Breast epithelium (tissue), 4 donors: ENCODE results near the gene AFAP1. TPM values are rescaled to one million over a fixed set of nuclear protein-coding genes. Genes with fewer than 3 reads are reported as not detected.

Experiments used
- DNase-seq, 2 donors: peaks; one replicate each; pipeline ENCODE4 v3.0.0-alpha.2; 2019; ENCODE audit warnings: low spot score in 2 of 2
- H3K27ac ChIP-seq, 2 donors: fragments of 200-600 bp; sonication (generic) in 1 of 2; one replicate each; pipeline ENCODE4 v1.5.1; 2016 to 2019; ENCODE audit warnings: mild to moderate bottlenecking in 1 of 2
- H3K27me3 ChIP-seq, 2 donors: fragments of 200-600 bp; sonication (generic) in 1 of 2; one replicate each; pipeline versions ENCODE4 v1.5.1 to v1.6.0; 2017 to 2019; ENCODE audit warnings: control low read depth in 1 of 2, mild to moderate bottlenecking in 1 of 2
- H3K36me3 ChIP-seq: fragments of 200-600 bp; one replicate; pipeline ENCODE4 v1.5.1; 2019
- H3K4me1 ChIP-seq, 2 donors: fragments of 200-600 bp; sonication (generic); one replicate each; pipeline ENCODE4 v1.5.1; 2016 to 2019; ENCODE audit warnings: control low read depth in 1 of 2
- H3K4me3 ChIP-seq, 3 donors: fragments of 200-600 bp; sonication (generic); 1 replicate in 2 of 3; 2 replicates in 1 of 3; pipeline ENCODE4 v1.5.1; 2016 to 2019; ENCODE audit warnings: mild to moderate bottlenecking in 3 of 3, moderate library complexity in 2 of 3
- H3K9me3 ChIP-seq, 2 donors: fragments of 200-600 bp; sonication (generic) in 1 of 2; one replicate each; pipeline ENCODE4 v1.5.1; 2016 to 2019; ENCODE audit warnings: control low read depth in 1 of 2
- POLR2A ChIP-seq: fragments of 450-650 bp; IDR thresholded peaks from one replicate; pipeline ENCODE4 v1.6.1; 2016; ENCODE audit warnings: antibody characterized with exemption, mild to moderate bottlenecking, moderate library complexity
- POLR2AphosphoS5 ChIP-seq, 3 donors: sonication (generic); formaldehyde crosslinking; IDR thresholded peaks; one replicate each; pipeline ENCODE4 v1.6.1; 2017; ENCODE audit warnings: antibody characterized with exemption in 3 of 3
- intact Hi-C: fragments of 100-400 bp; cut with DNase I; formaldehyde crosslinking; loops from one replicate; pipeline ENCODE4 v1.15.1; 2023; ENCODE audit warnings: low total_unique reads
- total RNA-seq, 3 donors: library from RNA; depleted of rRNA; stranded (reverse); fragments of >200 nt; gene quantifications; one replicate each; pipeline ENCODE4 v1.1.0, GENCODE V29; 2016
- TF ChIP-seq, protein P1 (sequence below), 3 donors: fragments of 450-650 bp; IDR thresholded peaks; one replicate each; pipeline ENCODE4 v1.5.1; 2016 to 2017; ENCODE audit warnings: antibody characterized with exemption in 3 of 3, mild to moderate bottlenecking in 3 of 3, moderate library complexity in 3 of 3

The AFAP1 gene
- total RNA-seq, 3 donors from 2014 or later = 14.5 to 21.6 (median 16.6) TPM

DNA sequence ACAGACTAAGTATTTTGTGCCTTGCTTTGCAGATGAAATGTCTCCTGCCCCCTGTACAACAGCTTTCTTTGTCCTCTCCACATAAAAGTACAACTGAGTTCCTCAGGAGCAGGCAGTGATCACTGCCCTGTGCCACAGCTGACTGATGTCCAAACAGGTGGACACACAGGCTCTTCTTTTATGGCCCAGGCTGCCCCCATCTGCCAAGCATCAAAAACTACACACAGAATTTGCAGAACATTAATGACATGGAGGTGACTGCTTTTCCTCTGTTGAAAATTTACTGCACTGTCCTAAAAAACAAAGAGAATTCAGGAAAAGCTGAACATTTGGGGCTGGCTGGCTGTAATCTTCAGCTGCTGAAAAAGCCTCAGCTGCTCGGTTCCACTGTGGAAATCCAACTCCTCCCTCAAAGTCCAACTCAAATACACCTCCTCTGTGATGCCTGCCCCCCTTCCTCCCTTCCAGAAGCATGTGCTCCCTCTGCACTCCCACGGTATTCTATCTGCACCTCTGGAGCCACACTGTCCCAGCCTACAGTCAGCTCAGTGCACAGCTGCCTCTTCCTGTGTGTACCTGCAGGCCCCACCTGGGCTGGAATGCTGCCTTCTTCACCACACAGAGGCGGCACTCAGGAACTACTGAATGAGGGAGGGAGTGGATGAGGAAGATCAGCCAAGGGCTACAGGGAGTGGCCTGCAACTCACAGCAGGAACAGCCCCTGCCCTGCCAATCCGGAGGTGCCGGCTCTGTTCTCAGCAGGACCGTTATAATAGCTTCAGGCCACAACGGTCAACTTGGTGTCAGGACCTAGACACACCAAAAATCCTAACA, 10.3 kb downstream of the AFAP1 start:
- TF ChIP-seq, protein P1, sequence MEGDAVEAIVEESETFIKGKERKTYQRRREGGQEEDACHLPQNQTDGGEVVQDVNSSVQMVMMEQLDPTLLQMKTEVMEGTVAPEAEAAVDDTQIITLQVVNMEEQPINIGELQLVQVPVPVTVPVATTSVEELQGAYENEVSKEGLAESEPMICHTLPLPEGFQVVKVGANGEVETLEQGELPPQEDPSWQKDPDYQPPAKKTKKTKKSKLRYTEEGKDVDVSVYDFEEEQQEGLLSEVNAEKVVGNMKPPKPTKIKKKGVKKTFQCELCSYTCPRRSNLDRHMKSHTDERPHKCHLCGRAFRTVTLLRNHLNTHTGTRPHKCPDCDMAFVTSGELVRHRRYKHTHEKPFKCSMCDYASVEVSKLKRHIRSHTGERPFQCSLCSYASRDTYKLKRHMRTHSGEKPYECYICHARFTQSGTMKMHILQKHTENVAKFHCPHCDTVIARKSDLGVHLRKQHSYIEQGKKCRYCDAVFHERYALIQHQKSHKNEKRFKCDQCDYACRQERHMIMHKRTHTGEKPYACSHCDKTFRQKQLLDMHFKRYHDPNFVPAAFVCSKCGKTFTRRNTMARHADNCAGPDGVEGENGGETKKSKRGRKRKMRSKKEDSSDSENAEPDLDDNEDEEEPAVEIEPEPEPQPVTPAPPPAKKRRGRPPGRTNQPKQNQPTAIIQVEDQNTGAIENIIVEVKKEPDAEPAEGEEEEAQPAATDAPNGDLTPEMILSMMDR (IDR thresholded peaks at IDR 0.05) = no peak
- TF ChIP-seq POLR2A (no peak), POLR2AphosphoS5 (IDR thresholded peaks at IDR 0.05) (no peak)
- peak in 1 of 2 donors; percentile 78 for DNase-seq
- peak overlapping the region; percentile 29 to 36 for H3K27ac ChIP-seq

DNA sequence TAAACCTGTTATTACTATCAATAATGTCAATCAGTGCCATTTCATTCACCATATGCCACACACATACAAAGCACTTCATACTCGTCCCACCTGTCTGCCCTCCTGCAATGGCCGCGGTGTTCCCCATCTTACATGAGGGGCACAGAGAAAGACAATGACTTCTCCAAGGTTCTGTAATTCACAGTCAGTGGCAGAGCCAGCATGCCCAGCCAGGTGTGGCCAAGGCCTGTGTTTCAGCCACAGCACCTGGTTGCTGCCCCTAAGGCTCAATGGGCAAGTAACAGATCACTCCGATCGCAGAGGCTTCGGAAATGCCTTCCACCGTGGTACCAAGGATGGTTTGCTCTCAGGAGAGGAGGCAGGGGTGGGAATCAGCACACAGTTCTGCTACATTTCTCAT, 10.9 kb downstream of the AFAP1 start:
- Histone ChIP-seq H3K27me3 (no peaks in the 10 kb centered on the region), H3K27ac (peak overlapping the region; percentile 29 to 36), H3K9me3 (no peaks in the 10 kb centered on the region), H3K4me3 (no peak overlapping the region), H3K36me3 (no peaks in the 10 kb centered on the region), H3K4me1 (peaks cover 5 to 9% of the 10 kb centered on the region in 2 donors)
- no peak for DNase-seq
- TF ChIP-seq POLR2AphosphoS5 (IDR thresholded peaks at IDR 0.05) (no peak), POLR2A (no peak)
- TF ChIP-seq, protein P1 (IDR thresholded peaks at IDR 0.05) = no peak
- intact Hi-C loops = no loop called here

More for the DNA sequence above, 10.3 kb downstream of the AFAP1 start:
- Histone ChIP-seq H3K36me3 (no peaks in the 10 kb centered on the region), H3K27me3 (no peaks in the 10 kb centered on the region), H3K4me3 (peak overlapping the region in 1 of 3 donors; percentile 19), H3K9me3 (no peaks in the 10 kb centered on the region), H3K4me1 (peaks cover 5 to 9% of the 10 kb centered on the region in 2 donors)
- intact Hi-C loops = no loop called here

- peaks cover 5 to 9% of the 10 kb centered on the region in 2 donors for H3K4me1 ChIP-seq
- no peaks in the 10 kb centered on the region for H3K36me3 ChIP-seq
- intact Hi-C loops = no loop called here
- H3K9me3 ChIP-seq = no peaks in the 10 kb centered on the region
- TF ChIP-seq POLR2A (no peak), POLR2AphosphoS5 (IDR thresholded peaks at IDR 0.05) (no peak)
- TF ChIP-seq, protein P1 (IDR thresholded peaks at IDR 0.05) = no peak
- H3K4me3 ChIP-seq = no peak overlapping the region
- no peak overlapping the region for H3K27ac ChIP-seq
- no peaks in the 10 kb centered on the region for H3K27me3 ChIP-seq
- DNase-seq = no peak
Measured at GRCh38 chr4:7926822-7927221, 12.8 kb downstream of the AFAP1 start.

- H3K27ac ChIP-seq = no peak overlapping the region
- DNase-seq = peak in 1 of 2 donors; percentile 15
- H3K36me3 ChIP-seq = no peaks in the 10 kb centered on the region
- peaks cover 3 to 4% of the 10 kb centered on the region in 2 donors for H3K4me1 ChIP-seq
- H3K9me3 ChIP-seq = no peaks in the 10 kb centered on the region
- no peaks in the 10 kb centered on the region for H3K27me3 ChIP-seq
- no peak overlapping the region for H3K4me3 ChIP-seq
- no peak for TF ChIP-seq POLR2AphosphoS5 (IDR thresholded peaks at IDR 0.05)
- TF ChIP-seq, protein P1 (IDR thresholded peaks at IDR 0.05) = no peak
- no peak for TF ChIP-seq POLR2A
- intact Hi-C loops = no loop called here
Measured at GRCh38 chr4:7924570-7924969, 15.1 kb downstream of the AFAP1 start.

DNA sequence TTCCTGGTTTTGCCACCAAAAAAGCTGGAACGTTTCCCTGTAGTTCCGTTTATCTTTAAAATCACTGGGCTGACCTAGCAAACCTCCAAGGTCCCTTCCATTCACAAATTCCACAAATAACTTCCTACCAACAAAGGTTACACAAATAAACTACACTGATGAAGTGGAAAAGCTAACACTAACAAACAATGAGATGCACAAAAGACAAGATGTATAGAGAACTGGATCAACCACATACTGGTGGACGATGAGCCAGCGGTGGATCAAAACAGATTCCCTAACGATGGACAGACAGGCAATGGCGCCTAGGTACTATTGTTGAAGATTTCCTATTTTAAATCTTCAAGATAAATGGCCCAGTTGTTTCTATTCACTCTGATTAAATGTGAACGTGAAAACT, 15.5 kb downstream of the AFAP1 start:
- Histone ChIP-seq H3K27ac (no peak overlapping the region), H3K36me3 (no peaks in the 10 kb centered on the region), H3K9me3 (no peaks in the 10 kb centered on the region), H3K4me1 (no peaks in the 10 kb centered on the region), H3K4me3 (no peak overlapping the region), H3K27me3 (no peaks in the 10 kb centered on the region)
- TF ChIP-seq, protein P1 (IDR thresholded peaks at IDR 0.05) = no peak
- TF ChIP-seq POLR2A (no peak), POLR2AphosphoS5 (IDR thresholded peaks at IDR 0.05) (no peak)
- DNase-seq = peak in 1 of 2 donors; percentile 7
- intact Hi-C loops = no loop called here
